RWPE1 (cell line): ENCODE data around the gene GRIK4.
A peak's percentile ranks its signal among the peaks of the same experiment; 100 is the strongest.
"Not testable (repeated sequence)": the region's sequence is repeated elsewhere in the genome, so short reads cannot be mapped to it uniquely, and the experiment has no call there.

ENCODE experiments used
- CTCF ChIA-PET: fragments of 350-600 bp; sonication (Branson Sonifier 250); formaldehyde crosslinking; extraction: SDS; loops from one replicate; lab custom pipeline; 2021; lab: Yijun Ruan, JAX
- POLR2A ChIA-PET: fragments of 400-600 bp; formaldehyde crosslinking; extraction: SDS; loops from one replicate; lab custom pipeline; 2020; ENCODE audit warnings: antibody characterized with exemption; ENCODE audit not compliant: low non-redundant PET; lab: Yijun Ruan, JAX
- DNase-seq: peaks from one replicate; pipeline ENCODE4 v3.0.0; 2012; ENCODE audit warnings: low spot score
- H3K27ac ChIP-seq: fragments of 450-650 bp; 2 replicates; pipeline ENCODE4 v1.5.1; 2017
- CTCF ChIP-seq: fragments of 450-650 bp; conservative IDR thresholded peaks from 2 replicates; pipeline ENCODE4 v1.5.1; 2017; ENCODE audit warnings: low read depth, mild to moderate bottlenecking

GRIK4 gene

DNA sequence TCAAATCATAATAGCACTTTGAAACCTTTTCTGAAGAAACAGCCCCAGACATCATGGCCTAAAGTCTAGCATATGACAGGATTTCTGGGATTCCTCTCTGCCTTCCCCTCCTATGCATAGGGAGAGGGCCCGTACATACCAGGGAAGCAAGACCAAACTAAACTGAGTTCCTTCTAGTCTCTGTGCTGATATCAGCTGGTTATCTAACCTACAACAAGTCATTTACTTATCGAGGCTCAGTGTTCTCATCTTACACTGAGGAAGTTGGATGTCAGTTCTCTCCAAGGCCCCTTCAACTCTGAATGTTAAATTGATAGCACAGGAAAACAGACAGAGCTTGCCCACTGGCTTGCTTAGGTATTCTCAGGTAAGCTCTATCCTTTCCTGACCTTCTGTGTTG is 17.0 kb upstream of the GRIK4 start:
- no peak for TF ChIP-seq CTCF
- no peak for DNase-seq
- ChIA-PET POLR2A (no interaction called here), CTCF (interaction anchor here (0.5 to 0.7 kb wide), 2 partner anchors 35 to 204 kb away, joined by 3 read pairs; no protein-coding TSS in a partner anchor)
- H3K27ac ChIP-seq, result no peak overlapping the region

DNA sequence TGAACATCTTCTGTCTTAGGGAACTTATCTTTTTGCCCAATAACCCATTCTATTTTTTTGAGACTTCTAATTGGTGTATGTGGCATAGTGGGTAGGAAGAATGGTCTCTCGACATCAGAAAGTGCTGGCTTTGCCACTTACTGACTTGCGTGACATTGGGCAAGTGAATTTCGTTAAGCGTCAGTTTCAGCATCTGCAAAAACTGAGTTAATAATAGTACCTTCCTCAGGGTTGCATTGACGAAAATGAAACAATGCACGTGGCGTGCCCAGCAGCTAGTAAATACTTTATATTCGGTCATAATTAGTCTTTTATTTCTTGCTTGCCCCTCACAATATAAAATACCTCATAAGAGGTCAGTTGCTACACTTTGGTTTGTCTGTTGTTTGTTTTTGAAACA is 12.5 kb upstream of the GRIK4 start:
- ChIA-PET POLR2A (no interaction called here), CTCF (no interaction called here)
- TF ChIP-seq CTCF, result no peak
- no peak for DNase-seq
- no peak overlapping the region for H3K27ac ChIP-seq

DNA sequence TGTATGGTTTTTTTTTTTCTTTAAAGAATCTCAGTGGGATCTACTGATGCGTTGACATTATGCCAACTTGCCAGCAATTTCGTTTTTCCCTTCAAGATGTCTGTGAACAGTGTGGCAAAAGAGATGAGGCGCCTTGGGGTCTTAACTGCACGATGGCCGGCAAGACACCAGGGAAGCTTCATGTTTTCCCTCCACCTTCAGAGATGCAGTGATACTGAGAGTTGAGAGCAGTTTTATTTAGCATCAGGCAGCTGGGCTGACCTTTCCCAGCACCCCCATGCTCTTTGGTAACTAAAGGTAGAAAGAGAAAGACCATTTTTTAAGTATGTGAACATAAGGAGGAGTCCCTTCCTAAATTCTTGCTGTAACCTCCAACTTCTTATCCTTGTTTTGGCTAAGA is 11.7 kb upstream of the GRIK4 start:
- H3K27ac ChIP-seq, result no peak overlapping the region
- ChIA-PET CTCF (interaction anchor here (0.7 to 1.4 kb wide), 2 partner anchors 13 to 165 kb away, joined by 4 to 5 read pairs; no protein-coding TSS in a partner anchor), POLR2A (no interaction called here)
- DNase-seq, result no peak
- TF ChIP-seq CTCF, result no peak

DNA sequence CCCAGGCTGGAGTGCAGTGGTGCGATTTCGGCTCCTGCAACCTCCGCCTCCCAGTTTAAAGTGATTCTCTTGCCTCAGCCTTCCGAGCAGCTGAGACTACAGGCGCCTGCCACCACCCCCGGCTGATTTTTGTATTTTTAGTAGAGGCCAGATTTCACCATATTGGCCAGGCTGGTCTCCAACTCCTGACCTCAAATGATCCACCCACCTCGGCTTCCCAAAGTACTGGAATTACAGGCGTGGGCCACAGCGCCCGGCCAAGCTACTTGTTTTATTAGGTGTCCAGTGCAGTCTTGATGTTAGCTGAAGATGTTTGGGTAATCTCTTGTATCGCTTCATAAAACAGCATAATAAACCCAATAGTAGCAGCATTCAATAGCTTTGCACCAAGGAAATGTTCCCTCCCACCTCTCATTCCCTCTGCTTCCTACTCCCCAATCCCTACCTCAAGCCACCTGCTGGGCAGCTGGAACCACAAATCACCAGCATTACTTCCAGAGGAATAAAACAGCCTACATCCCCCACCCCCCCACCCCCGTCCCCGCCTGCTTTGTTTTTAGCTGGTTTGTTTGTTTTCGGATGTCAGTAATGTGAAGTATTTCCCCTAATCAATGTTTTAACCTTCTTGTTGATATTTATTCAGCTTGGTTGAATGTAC is 11.0 kb upstream of the GRIK4 start:
- DNase-seq, result peak; percentile 8
- H3K27ac ChIP-seq, result no peak overlapping the region
- TF ChIP-seq CTCF, result no peak
- POLR2A ChIA-PET, result no interaction called here
- CTCF ChIA-PET, result interaction anchor here (0.5 to 1.4 kb wide), 4 partner anchors 12 to 545 kb away, joined by 3 to 5 read pairs (median 4); no protein-coding TSS in a partner anchor

DNA sequence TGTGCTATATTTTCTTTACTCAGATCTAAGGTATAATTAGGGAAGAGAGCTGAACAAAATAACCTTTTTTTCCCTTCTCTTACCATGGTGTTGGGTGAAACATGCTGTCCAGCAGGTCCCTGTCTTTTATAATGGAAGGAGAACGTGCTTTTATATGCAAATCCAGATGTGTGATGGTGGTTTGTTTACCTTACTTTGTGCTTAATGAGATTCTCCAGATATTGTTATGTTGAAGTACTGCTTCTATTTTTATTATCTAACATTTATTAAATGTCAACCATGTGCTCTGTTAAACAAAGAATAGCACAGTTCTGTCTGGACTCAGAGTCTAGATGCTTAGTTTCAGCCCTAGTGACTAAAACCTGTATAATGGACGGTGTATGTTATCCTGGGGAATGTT is 10.1 kb upstream of the GRIK4 start:
- no peak for DNase-seq
- no peak for TF ChIP-seq CTCF
- ChIA-PET CTCF (interaction anchor here (0.8 to 1.4 kb wide), 2 partner anchors 10 to 14 kb away, joined by 4 to 11 read pairs; partner anchors contain the start of gene GRIK4), POLR2A (no interaction called here)
- H3K27ac ChIP-seq, result no peak overlapping the region

DNA sequence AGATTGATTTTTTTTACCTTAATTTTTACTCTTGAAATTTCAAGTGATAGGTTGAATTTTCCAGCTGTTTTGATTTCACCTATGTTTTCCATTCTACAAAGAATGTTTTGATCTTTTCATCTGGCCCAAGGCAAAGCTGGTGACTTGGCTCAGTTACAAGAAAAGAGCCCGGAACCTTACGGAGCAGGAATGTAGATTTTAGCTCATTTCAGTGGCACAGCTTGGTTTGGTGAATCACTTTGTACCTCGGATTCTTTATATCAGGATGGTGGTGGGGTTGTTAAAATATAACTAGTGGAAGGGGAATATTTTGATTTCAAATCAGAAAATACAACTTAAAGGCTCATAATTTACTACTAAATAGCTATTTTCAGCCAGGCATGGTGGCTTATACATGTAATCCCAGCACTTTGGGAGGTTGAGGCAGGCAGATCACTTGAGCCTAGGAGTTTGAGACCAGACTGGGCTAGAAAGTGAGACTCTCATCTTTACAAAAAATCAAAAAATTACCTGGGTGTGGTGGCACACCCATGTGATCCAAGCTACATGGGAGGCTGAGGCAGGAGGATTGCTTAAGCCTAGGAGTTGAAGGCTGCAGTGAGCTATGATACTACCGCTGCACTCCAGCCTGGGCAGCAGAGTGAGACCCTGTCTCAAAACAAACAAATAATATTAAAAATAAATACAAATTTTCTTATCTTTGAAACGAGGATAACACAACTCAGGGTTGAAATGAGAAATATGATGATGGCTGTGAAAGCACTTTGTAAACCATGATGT is 9.4 kb upstream of the GRIK4 start:
- no peak for DNase-seq
- ChIA-PET POLR2A (no interaction called here), CTCF (interaction anchor here (0.7 to 1.4 kb wide), 4 partner anchors 9 to 183 kb away, joined by 3 to 11 read pairs (median 4); partner anchors contain the start of gene GRIK4)
- H3K27ac ChIP-seq, result no peak overlapping the region
- no peak for TF ChIP-seq CTCF

DNA sequence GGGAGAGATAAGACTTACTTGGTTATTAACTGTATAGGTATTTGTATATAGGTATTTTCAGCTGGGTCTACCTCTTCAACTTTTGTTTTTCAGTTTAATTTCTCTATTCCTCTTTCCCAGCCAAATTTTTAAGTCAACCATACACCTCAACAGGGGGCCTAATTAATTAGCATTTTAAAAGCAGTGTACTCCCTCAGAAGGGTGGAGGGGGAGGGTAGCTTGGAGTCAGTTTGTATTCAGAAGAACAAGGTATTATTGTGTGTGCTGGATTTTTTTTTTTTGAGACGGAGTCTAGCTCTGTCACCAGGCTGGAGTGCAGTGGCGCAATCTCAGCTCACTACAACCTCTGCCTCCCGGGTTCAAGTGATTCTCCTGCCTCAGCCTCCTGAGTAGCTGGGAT is 8.0 kb upstream of the GRIK4 start:
- POLR2A ChIA-PET, H3K27ac ChIP-seq, CTCF ChIA-PET, DNase-seq: not testable (repeated sequence)
